HK-2 (cell line): ENCODE results near the gene SHC3.

Experiments used
- DNase-seq: peaks from one replicate; pipeline ENCODE4 v3.0.0-alpha.2; 2018; ENCODE audit not compliant: unreplicated experiment

Gene SHC3

DNA sequence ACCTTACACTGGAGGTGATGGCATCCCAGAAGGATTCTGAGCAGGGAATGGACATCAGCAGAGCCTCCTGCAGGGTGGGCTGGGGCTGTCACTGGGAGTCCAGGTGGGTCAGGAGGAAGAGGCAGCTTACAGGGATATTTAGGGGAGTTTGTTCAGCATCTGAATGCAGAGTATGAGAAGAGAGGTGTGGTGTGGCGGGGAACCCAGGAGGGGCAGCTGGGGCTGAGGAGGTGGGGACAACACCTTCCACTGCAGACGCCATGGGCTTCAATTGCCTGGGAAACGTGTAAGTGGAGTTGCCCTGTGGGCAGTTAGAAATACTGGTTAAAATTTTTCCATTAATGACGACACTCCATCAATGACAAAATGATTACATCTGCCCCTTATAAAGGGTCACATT is 153.9 kb downstream of the SHC3 start:
- DNase-seq, result no peak

DNA sequence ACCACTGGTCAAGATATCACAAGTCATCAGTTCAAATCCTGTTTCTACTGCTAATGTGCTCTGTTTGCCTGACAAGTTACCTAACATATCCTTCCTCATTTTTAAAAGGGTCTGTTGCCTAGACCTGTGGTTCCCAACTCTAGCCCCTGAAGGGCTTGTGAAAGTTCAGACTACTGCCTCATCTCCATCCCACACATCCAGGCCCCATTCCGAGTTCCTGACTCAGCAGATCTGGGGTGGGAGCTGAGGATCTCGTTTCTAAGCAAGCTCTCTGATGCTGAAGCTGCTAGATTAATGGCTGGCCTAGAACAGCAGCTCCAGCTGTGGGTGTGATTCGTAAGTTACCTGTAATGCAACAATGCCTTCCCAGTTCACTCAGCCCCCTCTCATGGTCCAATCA is 154.9 kb downstream of the SHC3 start:
- DNase-seq, result no peak

DNA sequence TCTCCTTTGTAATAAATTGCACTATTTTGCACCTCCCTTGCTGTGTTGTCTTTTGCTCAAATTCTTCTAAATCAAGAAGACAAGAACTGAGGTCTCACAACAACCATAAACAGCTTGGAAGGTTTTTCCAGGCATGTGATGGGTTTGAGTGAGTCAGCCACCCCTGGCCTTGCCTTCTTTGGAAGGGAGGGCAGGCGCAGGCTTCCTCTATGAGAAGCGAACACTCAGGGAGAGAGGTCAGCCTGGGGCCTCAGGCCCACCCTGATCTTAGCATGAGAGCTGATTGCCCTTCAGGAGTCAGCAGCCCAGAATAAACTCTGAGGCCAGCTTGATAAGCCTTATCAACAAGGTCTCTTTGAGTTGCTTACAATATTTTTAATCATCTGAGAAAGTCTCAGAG is 155.7 kb downstream of the SHC3 start:
- DNase-seq, result no peak

DNA sequence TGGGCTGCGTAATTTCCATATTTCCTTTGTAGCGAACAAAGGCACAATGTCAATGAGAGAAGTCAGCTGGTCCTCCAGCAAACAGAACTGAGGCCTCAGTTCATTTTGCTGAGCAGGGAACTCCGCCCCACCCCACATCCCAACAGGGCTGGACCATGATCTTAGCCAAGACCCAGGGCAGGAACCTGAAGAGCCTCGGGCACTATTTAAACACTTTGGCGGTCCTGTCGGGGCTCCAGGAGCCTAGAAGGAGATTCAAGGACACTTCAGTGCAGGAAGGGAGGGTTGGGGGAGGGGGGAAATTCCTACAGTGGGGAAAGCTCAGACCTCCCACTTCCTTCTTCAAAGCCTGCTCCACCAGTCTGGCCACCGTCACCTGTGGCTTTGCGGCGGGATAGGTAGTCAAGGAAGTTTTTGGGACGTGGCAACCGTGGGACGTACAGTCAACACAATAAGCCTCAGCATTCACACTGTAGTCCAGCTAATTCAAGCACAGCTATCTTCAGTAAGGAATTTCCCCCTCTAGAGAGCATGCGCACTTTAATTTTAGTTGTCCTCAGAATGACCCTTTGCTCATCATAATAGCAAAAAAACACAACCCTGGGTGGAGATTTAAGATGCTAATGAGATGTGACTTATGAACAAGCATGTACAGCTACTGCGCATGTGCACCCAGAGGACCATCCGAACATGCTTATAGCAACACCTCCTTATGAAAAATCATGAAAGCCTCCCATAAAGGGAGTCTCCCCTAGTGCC is 156.4 kb downstream of the SHC3 start:
- DNase-seq, result no peak

DNA sequence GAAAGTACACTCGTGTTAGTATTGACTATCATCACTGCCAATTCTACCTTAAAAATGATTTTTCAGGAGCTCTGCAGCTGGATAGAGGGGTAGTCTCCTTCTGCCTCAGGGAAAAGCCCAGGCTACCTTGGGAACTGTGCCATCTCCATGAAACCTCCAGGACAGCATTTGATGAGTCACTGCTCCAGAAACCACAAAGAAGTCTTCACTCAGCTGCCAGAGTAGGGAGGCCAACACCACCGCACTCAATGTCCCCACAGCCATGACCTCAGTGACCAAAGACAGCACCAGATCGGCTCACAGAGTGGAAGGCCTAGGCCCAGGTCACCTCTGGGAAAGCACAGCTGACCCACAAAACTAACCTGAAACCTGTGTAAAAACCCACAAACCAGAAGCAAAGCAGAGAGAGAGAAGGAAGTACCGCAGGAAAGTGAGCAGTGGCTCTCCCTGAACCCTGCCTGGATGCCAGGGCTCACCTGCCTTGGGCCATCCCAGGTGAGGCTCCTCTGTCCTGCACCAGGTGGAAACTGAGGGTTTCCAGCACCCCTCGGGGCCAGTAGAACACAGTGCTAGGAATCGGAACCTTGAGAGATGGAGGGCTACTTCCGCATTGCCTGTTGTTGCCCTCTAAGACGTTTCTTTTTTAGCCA is 157.3 kb downstream of the SHC3 start:
- DNase-seq, result peak; percentile 64

- no peak for DNase-seq
Observed at GRCh38 chr9:89020754-89021153, 157.9 kb downstream of the SHC3 start.

GRCh38 chr9:89015336-89015735 is 163.3 kb downstream of the SHC3 start:
- DNase-seq, result no peak

GRCh38 chr9:89014153-89014552 is 164.5 kb downstream of the SHC3 start:
- DNase-seq, result no peak

DNA sequence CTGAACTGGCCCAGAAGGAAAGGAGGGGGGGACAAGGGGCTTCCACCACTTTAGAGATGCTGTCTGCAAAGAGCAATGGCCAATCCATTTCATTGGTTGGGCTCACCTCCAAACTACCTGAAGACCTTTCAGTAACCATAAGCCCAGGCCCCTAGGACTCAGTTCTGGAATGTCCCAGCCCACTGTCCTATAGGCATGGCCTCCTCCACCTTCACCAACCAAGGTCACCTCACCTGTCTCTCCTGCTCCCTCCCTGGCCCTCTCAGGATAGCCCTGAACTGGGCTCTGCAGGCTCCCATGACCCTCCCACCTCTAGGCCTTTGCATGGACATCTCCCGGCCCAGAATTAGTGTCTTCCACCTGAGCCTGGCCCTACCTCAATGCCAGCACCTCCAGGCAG is 165.0 kb downstream of the SHC3 start:
- no peak for DNase-seq

DNA sequence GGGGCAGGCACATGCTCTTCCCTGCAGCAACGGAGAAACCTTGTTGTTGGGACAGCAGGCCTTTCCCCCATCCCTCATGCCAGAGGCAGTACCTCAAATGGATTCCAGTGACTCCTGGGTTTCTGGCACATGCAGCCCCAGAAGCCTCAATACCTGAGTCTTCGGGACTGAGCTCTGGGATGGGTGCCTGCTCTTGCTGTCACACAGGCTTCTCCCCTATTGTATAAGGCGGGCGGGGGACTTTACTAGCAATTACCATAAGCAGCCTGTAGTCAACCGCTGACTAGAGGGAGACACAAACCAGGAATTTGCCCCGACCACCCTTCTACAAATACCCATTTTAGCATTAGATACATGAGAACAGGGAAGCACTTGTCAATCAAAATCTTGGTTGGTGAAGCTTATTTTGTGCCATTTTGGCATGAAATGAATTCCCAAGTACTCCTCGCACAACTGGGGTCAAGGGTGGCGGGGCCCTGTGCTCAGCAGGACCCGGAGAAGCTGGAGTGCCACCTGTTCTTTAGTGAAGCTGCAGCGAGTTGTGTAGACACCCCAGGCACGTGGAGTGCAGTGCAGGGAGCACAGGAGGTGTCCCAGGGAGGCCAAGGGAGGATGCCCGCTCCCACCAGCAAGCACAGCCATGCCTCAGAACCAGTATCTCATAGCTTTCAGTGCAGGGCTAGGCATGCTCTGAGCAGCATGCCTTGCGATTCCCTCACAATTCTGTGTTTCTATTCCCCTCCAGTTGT is 166.2 kb downstream of the SHC3 start:
- no peak for DNase-seq

DNA sequence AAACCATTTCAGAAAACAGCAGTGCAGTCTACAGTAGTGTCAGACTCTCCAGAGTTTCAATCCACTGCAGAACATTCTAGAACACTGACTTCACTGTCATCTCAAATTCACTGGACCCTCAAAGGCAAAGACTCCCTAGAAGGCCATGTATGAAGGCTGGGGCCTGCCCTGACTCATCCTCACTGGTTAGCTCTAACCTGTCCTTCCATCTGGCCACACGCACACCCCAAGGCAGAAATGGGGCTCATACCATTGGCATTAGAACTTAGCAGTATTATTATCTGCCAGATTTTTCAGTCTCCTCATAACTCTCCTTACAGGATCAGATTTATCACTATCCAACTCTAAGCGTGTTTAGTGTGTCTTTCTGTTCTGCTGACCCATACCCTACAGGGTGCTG is 166.9 kb downstream of the SHC3 start:
- DNase-seq, result no peak

GRCh38 chr9:89010526-89011111 is 168.0 kb downstream of the SHC3 start:
- no peak for DNase-seq

- no peak for DNase-seq
Observed at GRCh38 chr9:89010056-89010455, 168.6 kb downstream of the SHC3 start.

DNA sequence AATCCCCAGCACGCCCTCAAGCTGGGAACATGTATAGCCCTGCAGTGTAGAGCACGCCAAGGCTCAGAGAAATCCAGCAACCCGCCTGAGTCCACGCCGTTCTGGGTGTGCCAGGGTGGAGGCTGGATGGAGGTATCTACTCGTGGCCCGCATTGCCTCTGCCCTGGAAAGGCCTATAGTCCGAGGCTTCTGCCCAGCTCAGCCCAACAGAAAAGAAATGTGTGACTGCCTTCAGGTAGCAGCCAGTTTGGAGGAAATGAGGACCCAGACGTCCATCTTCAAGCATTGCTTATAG is 169.1 kb downstream of the SHC3 start:
- no peak for DNase-seq

DNA sequence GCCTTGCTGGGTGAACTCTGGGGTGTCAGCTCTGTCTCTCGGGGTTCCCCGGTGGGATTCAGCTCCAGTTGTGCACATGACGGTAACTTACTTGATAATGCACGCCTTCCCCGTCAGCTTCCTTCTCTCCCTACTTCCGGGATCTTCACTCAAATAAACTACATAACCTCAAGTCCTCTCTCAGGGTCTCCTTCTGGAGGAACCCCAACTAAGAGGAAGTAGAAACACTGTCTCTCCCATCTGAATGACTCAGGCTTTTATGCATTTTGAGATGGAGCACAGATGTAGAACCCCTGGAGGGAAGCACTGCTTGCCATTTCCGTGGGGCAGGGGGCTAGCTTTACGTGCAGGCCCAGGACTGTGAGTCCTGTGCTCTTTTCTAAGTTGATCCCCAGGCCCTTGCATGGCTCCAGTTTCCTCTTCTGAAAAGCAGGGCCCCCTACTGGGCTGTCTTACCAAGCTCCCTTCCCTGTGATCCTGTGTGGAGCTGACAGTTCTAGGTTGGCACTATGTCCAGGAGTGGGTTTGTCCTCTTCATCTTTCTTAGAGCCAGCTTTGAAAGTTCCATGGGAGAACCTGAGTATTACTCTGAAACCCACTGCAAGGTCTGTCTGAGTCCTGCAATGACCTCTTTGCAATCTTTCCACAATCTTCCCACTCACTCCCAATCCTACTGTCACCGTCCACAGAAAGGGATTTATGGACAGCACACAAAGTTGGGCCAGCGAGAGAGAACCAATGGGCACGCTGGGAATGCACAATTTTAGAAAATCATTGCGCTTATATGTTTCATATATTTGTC is 169.7 kb downstream of the SHC3 start:
- DNase-seq, result no peak

DNA sequence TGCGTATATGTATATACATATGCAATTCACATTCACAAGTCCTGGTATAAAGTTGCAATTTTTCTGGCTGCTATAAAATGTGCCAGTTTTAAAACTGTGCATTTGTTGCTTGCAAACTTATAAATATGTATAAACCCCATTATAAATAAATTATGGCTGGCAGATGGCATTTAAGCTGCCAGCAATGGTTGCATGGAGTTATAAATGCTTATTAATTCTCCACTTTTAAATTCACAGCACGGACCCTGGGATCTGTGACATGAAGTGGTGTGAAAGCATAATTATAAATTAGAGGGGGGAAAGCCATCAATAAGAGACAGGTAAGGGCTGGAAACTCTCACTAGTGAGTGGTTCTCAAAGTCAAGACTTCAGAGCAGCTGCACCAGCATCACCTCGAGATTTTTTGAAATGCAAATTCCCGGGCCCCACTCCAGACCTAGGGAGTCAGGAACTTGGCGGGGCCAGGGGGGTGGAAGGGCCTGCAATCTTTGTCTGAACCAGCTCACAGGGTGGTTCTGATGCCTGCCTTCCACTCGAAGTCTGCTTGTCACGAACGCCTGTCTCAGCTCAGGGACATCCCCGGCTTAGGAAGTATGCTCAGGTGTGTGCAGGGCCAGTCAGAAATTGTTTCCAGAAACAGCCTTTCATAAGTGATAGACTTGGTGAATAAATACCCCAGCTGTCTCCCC is 170.4 kb downstream of the SHC3 start:
- no peak for DNase-seq

GRCh38 chr9:89006996-89007967 is 171.3 kb downstream of the SHC3 start:
- DNase-seq, result no peak

DNA sequence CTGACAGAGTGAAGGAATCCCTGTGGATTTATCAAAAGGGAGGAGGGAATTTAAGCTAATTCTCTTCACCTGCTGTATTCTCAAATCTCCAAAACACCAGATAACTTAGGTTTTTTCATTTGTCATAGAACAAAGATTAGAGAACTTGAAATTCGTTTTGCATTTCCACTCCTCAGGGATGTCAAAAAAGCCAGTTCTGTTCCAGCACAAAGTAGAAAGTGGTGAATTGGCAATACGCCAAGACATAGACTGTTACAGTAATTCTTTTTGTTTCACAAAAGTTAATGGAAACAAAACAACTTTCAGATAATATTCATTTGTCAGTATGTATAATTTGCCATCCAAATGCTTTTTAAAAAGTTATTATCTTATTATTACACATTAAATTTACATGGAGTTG is 172.4 kb downstream of the SHC3 start:
- no peak for DNase-seq

DNA sequence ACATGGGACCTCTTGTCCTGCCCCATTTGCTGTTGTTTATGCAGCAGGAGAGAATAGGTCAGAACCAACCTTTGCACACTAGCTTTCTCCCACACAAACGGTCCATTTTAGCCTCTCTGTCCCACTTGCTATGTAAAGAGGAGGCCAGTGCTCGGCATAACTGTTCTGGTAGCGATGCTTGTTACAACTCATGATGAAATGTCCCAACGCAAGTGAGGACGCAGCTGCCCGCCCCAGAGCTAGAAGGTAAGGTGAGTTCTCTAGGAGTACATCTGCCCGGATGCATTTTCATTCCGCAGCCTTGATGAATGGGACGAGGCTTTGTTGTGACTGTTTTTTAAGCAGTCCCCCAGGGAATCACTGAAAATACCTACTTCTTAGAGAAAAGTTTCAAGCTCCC is 173.3 kb downstream of the SHC3 start:
- no peak for DNase-seq

DNA sequence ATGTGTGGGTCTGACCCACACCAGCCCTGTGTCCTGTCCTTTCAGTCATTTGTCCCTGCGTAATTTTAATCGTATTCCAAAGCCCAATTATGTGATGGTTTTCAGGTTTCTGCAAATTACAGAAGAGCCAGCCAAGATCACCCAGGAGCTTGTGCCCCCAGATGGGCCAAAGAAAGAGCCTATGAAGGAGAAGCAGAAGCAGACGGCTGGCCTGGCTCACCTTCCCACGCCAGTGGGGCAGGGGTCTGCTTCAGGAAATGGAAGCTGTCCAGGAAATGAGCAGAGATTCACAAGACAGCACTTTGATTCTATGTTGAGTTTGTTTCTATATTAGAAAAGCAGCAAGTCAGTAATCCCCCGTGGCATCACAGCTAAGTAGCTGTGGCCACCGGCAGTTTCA is 175.6 kb downstream of the SHC3 start:
- DNase-seq, result no peak
